Activated CD8-positive, alpha-beta memory T cell treated with anti-CD3 and anti-CD28 coated beads for 36 hours (primary cell): ENCODE data around the gene HINT3. TPM values are rescaled to one million over a fixed set of nuclear protein-coding genes. Genes with fewer than 3 reads are reported as not detected.
"Not testable (repeated sequence)": the region's sequence is repeated elsewhere in the genome, so short reads cannot be mapped to it uniquely, and the experiment has no call there.

Experiments used
- CTCF ChIA-PET: fragments of 350-600 bp; sonication (Branson Sonifier 250); formaldehyde crosslinking; loops from one replicate; lab custom pipeline; 2021; ENCODE audit warnings: antibody characterized with exemption; lab: Charles Lee
- POLR2A ChIA-PET: fragments of 350-600 bp; sonication (Branson Sonifier 250); formaldehyde crosslinking; loops from one replicate; lab custom pipeline; 2021; ENCODE audit warnings: antibody characterized with exemption; lab: Charles Lee
- total RNA-seq, 2 experiments: library from RNA; stranded (reverse); gene quantifications; one replicate each; pipeline ENCODE4 v1.2.3, GENCODE V29; 2021

Gene HINT3
- total RNA-seq, 2 experiments from 2014 or later = 10.3 TPM

DNA sequence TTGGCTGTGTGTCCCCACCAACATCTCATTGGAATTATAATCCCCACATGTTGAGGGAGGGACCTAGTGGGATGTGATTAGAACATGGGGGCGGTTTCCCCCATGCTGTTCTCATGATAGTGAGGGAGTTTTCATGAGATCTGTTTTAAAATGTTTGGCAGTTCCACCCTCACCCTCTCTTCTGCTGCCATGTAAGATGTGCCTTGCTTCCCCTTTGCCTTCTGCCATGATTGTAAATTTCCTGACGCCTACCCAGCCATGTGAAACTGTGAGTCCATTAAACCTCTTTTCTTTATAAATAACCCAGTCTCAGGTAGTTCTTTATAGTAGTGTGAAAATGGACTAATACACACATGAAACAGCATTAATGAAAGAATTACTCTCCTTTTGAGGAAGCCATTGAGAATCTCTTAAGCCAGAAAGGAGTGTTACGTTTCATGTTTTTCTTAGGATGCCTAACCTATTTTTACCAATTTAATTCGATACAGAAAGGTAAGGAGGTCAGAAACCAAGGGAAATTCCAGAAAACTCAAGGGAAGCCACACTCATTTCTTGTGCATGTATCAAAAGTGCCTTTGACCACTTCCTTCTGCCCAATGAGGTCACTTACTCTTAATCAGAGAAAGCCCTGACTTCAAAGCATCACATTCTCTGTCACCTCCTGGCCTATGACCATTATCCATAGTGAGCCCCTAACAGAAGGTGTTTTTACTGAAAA, 24.7 kb upstream of the HINT3 start:
- CTCF ChIA-PET = interaction anchor here (1.0 kb wide), 1 partner anchor 25 kb away, joined by 3 read pairs; no protein-coding TSS in a partner anchor
- POLR2A ChIA-PET = interaction anchor here (0.6 kb wide), 1 partner anchor 649 kb away, joined by 3 read pairs; no protein-coding TSS in a partner anchor

GRCh38 chr6:125932451-125932795, 24.1 kb upstream of the HINT3 start:
- CTCF ChIA-PET = interaction anchor here (1.0 kb wide), 1 partner anchor 25 kb away, joined by 3 read pairs; no protein-coding TSS in a partner anchor
- POLR2A ChIA-PET = interaction anchor here (0.6 kb wide), 1 partner anchor 650 kb away, joined by 3 read pairs; no protein-coding TSS in a partner anchor

GRCh38 chr6:125935520-125935919, 21.1 kb upstream of the HINT3 start:
- CTCF ChIA-PET, POLR2A ChIA-PET: not testable (repeated sequence)

DNA sequence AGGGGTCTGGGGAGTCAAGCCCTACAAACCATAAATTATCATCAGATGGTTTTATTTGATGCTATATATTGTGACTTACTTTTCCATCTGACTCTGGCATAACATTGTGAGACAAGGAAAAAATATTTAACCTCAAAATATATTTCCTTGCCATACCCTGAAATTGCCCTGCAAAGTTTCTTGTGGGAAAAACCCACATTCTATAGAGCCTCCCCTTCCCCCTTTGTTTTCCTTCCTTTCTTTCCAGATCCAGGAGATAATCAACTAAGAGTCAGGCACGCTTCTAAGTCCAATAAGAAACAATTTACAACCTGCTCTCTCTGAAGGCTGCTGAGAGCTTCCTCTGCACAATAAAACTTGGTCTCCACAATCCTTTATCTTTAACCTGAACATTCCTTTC, 17.5 kb upstream of the HINT3 start:
- POLR2A ChIA-PET = no interaction called here
- CTCF ChIA-PET = no interaction called here

DNA sequence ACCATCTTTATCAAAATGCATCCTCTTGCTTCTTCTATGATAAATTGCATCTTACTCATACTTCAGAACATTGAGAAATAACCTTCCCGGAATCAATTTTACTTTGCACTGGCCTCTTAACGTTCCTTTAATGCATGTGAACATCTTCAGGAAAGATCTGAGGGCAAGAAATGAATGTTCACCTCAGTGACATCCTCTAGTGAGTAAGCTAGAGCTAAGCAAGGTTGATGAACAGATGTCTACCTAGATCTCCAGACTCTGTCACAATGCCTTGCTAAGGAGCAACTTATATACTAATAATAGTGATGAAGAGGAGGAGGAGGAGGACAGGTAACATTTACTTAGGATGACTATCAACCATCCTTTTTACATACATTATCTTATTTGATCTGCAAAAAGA, 16.8 kb upstream of the HINT3 start:
- ChIA-PET POLR2A (no interaction called here), CTCF (no interaction called here)

DNA sequence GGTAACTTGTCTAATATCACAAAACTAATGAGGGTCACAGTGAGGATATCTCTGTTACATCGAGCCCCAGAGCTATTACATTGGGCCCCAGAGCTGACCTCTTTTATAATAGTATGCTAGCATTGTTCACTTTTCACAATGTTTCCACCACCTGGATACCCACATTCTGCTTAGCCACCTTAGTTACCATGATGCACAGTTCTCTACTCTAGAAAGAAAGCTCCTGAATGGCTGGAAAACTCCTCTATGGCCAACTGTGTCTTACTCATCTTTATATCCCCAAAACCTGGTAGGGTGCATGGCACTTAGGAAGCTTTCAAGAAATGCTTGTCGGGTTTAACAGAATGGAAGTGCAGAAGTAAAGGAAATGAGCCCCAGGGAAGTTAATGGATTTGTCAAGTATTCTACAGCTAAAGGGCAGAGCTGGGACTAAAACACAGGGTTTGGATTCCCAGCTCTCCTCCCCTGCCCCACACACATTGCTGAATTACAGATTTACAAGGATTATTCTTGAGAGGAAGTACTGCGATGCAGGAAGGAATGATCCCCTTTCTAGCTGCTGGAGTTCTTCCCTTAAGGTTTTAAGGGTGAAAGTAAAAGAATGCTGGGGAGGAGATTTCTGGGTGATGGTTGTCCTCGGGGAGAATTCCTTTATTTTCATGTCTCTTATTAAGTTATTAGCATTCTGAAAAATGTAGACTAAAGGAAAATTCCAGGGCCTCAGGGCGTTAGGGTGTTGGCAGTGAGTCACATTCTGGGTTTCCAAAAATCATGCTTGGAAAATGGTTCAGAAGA, 16.1 kb upstream of the HINT3 start:
- POLR2A ChIA-PET = no interaction called here

GRCh38 chr6:125942672-125943527, 13.7 kb upstream of the HINT3 start:
- ChIA-PET CTCF (interaction anchor here (1.1 kb wide), 1 partner anchor 13 kb away, joined by 4 read pairs; the partner anchor contains the start of gene HINT3), POLR2A (no interaction called here)

More for the DNA sequence above, 16.1 kb upstream of the HINT3 start:
- CTCF ChIA-PET = no interaction called here

DNA sequence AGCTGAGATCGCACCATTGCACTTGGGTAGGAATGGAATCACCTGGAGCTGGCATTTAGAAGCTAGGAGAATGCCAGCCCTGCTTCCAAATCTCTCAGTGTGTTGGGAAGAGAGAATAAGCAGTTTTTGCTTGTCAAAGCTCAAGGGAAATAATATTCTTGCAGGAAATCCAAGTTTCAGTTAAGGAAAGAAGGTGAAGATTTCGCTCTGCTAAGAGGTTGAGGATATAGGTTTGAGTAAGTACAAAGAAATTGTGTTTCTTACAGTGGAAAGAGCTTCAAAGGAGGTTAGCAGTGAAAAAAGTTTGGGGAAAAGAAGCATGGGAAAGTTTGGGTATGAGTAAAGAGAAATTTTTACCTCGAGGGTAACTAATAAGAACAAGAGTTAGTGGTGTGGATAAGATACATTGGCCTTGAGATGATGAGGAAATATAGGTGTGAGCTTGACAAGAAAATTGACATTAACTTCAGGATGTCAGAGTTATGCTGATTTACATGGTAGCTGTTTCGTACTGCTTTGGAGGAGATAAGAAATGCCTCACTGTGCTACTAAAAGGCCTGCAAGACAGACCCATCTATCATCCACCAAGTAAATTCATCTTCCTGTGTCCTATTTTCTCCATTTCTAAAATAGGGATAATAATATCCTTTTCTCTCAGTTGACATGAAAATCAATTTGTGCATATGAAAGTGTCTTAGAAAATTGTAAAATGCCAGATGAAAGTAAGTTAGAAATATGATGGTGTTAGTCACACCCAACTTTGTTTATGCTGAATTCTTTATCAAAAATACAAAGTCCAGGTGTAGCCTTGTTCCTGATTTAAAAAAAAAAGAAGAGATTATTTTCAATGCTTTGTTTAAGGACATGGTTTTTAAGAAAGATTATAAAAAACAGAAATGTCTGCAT, 12.8 kb upstream of the HINT3 start:
- ChIA-PET POLR2A (no interaction called here), CTCF (interaction anchor here (1.1 kb wide), 1 partner anchor 13 kb away, joined by 4 read pairs; the partner anchor contains the start of gene HINT3)

GRCh38 chr6:125944434-125944816, 12.1 kb upstream of the HINT3 start:
- ChIA-PET POLR2A (no interaction called here), CTCF (no interaction called here)

DNA sequence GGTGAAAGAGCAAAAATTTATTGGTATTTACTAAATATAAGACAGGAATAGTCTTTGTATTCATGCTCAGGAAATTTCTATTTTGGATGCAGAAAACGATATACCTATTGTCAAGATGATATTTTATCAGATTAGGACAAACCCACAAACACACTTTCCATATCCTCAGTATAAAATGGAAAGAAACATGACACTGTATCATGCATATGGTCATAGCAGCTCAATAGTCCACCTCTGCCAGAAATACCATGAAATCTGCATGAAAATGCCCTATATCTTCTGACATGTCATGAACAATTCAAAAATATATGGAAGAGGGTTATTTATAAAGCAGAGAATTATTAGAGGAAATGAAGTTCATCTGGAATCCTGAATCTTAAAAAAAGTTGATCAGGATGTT, 11.7 kb upstream of the HINT3 start:
- ChIA-PET POLR2A (no interaction called here), CTCF (no interaction called here)

DNA sequence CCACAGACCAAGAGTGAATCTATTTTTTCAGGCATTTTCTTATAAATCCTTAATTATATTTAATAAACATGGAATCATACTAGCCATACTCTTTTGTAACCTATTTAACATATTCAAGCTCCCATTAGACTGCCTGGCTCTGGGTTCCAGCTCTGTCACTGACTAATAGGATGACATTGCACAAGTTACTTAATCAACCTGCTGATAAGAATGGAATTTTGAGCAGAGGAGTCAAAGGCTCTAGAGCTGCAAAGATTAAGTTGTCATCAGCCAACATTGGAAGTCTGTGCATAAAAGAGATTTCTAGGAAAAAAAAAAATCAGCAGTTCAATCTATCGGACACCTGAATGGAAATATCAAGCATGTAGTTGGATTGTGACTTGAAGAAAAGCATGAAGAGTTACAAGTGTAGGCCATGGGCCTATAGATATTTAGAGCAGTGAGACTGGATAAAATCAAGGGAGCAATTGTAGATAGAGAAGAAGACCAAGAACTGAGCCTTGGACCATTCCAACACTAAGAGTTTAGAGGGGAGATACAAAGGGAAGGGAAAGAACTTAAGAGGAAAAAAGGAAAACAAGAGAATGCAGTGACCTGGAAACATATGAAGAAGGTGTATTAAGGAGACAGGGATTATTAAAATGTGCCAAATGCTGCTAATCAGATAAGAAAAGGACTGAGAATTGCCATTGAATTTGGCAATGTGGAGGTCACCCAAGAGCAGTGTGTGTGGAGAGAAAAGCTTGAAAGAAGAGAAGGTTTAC, 11.0 kb upstream of the HINT3 start:
- POLR2A ChIA-PET = no interaction called here
- CTCF ChIA-PET = no interaction called here

DNA sequence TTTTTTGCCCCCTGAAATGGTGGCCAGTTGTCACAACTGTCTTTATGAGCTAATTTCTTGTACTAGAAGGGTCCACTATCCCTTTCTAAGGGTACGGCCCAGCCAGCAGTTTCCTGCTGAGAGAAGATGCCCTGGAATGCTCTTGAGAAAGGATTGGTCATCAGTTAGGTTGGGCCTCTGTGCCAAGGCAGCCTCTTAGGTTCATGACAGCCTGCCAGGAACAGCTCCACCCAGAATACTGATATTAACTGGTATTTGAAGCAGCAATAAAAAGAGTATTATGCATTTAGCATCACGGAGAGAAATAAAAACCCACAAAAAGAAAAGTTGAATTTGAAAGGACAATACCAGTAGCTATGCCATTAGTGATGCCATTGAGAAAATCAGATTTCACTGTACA, 9.0 kb upstream of the HINT3 start:
- ChIA-PET POLR2A (no interaction called here), CTCF (interaction anchor here (2.6 kb wide), 1 partner anchor 9 kb away, joined by 12 read pairs; the partner anchor contains the start of gene HINT3)

DNA sequence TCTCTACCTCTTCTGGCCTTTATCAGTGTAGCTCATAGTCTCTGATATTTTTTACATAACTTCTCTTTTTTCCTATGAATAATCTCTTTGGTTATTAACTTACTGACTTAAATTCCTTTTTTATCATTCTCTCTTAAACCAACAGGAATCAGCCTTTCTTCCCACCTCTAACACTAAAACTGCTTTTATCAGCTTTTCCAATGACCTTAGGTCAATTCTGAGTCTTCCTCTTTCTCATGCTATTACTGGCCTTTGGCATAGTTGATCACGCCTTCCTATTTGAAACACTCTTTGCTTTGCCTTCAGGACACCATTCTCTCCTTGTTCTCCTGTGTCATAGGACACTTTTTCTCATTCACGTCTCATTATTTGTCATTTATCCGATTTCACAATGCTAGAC, 8.1 kb upstream of the HINT3 start:
- ChIA-PET POLR2A (no interaction called here), CTCF (interaction anchor here (2.6 kb wide), 1 partner anchor 8 kb away, joined by 12 read pairs; the partner anchor contains the start of gene HINT3)

- ChIA-PET CTCF (no interaction called here), POLR2A (no interaction called here)
Measured at GRCh38 chr6:125949069-125949468, 7.5 kb upstream of the HINT3 start.

GRCh38 chr6:125950293-125950692, 6.3 kb upstream of the HINT3 start:
- CTCF ChIA-PET = no interaction called here

DNA sequence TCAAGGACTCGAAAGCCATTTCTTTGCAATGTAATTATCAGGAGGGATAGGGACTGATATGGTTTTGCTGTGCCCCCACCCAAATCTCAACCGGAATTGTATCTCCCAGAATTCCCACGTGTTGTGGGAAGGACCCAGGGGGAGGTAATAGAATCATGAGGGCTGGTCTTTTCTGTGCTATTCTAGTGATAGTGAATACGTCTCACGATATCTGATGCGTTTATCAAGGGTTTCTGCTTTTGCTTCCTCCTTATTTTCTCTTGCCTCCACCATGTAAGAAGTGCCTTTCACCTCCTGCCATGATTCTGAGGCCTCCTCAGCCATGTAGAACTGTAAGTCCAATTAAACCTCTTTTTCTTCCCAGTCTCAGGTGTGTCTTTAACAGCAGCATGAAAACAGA, 5.9 kb upstream of the HINT3 start:
- CTCF ChIA-PET = interaction anchor here (0.9 kb wide), 1 partner anchor 23 kb away, joined by 3 read pairs; no protein-coding TSS in a partner anchor
- POLR2A ChIA-PET = not testable (repeated sequence)

More at GRCh38 chr6:125950293-125950692, 6.3 kb upstream of the HINT3 start:
- POLR2A ChIA-PET = no interaction called here

GRCh38 chr6:125951323-125951722, 5.2 kb upstream of the HINT3 start:
- ChIA-PET POLR2A (no interaction called here), CTCF (interaction anchor here (0.9 to 1.2 kb wide), 2 partner anchors 23 to 161 kb away, joined by 3 read pairs; no protein-coding TSS in a partner anchor)
